Smooth muscle cell (in vitro differentiated cells): ENCODE results near the gene LDB2. TPM values are rescaled to one million over a fixed set of nuclear protein-coding genes. Genes with fewer than 3 reads are reported as not detected.

Experiments used
- DNase-seq: peaks from one replicate; lab custom pipeline; 2025; ENCODE audit not compliant: unreplicated experiment; lab: John Stamatoyannopoulos, UW
- H2AFZ ChIP-seq: fragments of 200-600 bp; sonication (generic); 2 replicates; pipeline ENCODE4 v1.6.0; 2016; ENCODE audit warnings: antibody characterized with exemption, low read depth, mild to moderate bottlenecking
- H3F3A ChIP-seq: fragments of 200-600 bp; sonication (generic); 2 replicates; pipeline ENCODE4 v1.6.0; 2017; ENCODE audit warnings: antibody characterized with exemption, low read depth
- H3K27ac ChIP-seq: fragments of 200-600 bp; sonication (generic); 2 replicates; pipeline ENCODE4 v1.5.1; 2016; ENCODE audit warnings: low read depth, mild to moderate bottlenecking
- H3K27me3 ChIP-seq: fragments of 200-600 bp; sonication (generic); 2 replicates; pipeline ENCODE4 v1.6.1; 2016; ENCODE audit warnings: low read depth, mild to moderate bottlenecking
- H3K36me3 ChIP-seq: fragments of 200-600 bp; sonication (generic); 2 replicates; pipeline ENCODE4 v1.5.1; 2016; ENCODE audit warnings: low read depth
- H3K4me1 ChIP-seq: fragments of 200-600 bp; sonication (generic); 2 replicates; pipeline ENCODE4 v1.5.1; 2016; ENCODE audit warnings: low read depth
- H3K4me2 ChIP-seq: fragments of 200-600 bp; sonication (generic); 2 replicates; pipeline ENCODE4 v1.6.0; 2016; ENCODE audit warnings: mild to moderate bottlenecking
- H3K4me3 ChIP-seq: fragments of 200-600 bp; sonication (generic); 2 replicates; pipeline ENCODE4 v1.5.1; 2016; ENCODE audit warnings: mild to moderate bottlenecking
- H3K79me2 ChIP-seq: fragments of 200-600 bp; sonication (generic); 2 replicates; pipeline ENCODE4 v1.6.0; 2016; ENCODE audit warnings: low read depth, mild to moderate bottlenecking
- H3K9ac ChIP-seq: fragments of 200-600 bp; sonication (generic); 2 replicates; pipeline ENCODE4 v1.6.0; 2016; ENCODE audit warnings: low read depth
- H3K9me3 ChIP-seq: fragments of 200-600 bp; sonication (generic); replicated peaks from 2 replicates; pipeline ENCODE4 v1.5.1; 2016; ENCODE audit warnings: low read depth
- H4K20me1 ChIP-seq: fragments of 200-600 bp; sonication (generic); 2 replicates; pipeline ENCODE4 v1.6.0; 2016; ENCODE audit warnings: low read depth
- WGBS: methylation state at CpG from one replicate; pipeline ENCODE4 v1.1.7; 2016; ENCODE audit warnings: low lambda C conversion rate; 5-methylcytosine and 5-hydroxymethylcytosine counted together
- polyA plus RNA-seq: library from polyadenylated mRNA; unstranded; fragments of >200 nt; fragmentation: Nextera tagmentation; extraction: Ambion mirVana; gene quantifications from 2 replicates; pipeline ENCODE4 v1.2.1, GENCODE V29; 2016
- total RNA-seq: library from RNA; depleted of rRNA; stranded (reverse); fragments of >200 nt; gene quantifications from 2 replicates; pipeline ENCODE4 v1.2.3, GENCODE V29; 2014
- TF ChIP-seq, protein P1 (sequence below): fragments of 200-600 bp; sonication (generic); IDR thresholded peaks from 2 replicates; pipeline ENCODE4 v1.5.1; 2017; ENCODE audit warnings: borderline replicate concordance, mild to moderate bottlenecking, antibody characterized with exemption; ENCODE audit not compliant: insufficient read depth, poor library complexity, severe bottlenecking

Gene LDB2
- total RNA-seq (61.5 and 89.0 TPM in 2 replicates), polyA plus RNA-seq (20.9 and 30.6 TPM in 2 replicates)

DNA sequence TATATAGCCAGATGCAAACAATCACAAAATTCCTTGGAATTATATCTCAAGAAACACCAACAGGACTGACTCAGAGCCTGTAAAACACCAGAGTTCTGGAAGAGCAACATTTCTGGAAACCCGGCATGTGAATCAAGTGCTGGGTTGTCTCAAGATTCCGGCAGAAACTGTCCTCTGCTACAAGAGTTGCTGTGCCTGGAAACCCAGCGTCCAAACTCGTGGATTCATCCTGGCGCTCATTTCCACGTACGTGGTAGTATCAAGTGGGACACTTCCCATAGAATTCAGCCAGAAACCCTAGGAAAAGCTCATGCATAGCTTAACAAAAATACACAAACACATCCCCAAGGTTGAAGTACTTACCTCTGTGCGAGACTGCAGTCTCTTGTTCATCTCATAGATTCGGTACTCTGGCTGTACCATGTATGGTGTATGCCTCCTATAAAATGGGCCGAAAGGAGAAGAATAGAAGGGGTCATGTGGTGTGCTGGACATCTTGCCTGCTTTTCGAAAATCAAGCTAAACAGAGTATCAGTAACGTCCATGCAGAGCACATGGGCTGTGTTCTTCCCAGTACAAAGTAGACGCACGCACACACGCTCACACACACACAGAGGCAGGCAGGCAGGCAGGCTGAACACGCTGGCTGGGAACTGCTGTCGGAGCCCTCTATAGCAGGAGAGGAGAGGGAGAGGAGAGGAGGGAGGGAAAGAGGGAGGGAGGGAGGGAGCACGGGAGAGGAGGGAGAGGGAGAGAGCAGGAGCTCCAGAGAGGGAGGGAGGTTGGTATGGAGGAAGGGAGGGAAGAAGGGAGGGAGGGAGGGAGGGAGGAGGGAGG, at the start of gene LDB2:
TSS of gene LDB2 (minus strand) at position 655 of the 837 bp plus-strand sequence.
- peak within 1 kb of the TSS; percentile 60 for H3K4me3 ChIP-seq

DNA sequence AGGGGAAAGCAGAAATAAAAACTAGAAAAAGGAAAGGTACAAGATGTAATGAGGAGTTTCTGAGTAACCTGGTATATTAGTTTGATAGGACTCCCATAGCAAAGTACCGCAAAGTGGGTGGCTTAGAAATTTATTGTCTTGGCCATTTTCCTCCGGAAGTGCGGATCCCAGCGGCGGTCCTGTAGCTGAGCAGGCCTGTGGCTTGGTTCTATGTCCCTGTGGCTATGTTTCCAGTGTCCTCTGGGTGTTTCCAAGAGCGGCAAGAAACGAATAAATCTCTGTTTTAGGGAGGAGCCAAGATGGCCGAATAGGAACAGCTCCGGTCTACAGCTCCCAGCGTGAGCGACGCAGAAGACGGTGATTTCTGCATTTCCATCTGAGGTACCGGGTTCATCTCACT, 44.0 kb upstream of the LDB2 start:
- Histone ChIP-seq H3K79me2 (no peaks in the 10 kb centered on the region), H3K9ac (no peak overlapping the region), H3K9me3 (no peaks in the 10 kb centered on the region), H3K27ac (no peak overlapping the region), H4K20me1 (no peaks in the 10 kb centered on the region), H2AFZ (no peak overlapping the region), H3K4me1 (no peaks in the 10 kb centered on the region), H3F3A (no peaks in the 10 kb centered on the region), H3K4me3 (no peak overlapping the region), H3K27me3 (no peaks in the 10 kb centered on the region), H3K36me3 (no peaks in the 10 kb centered on the region), H3K4me2 (no peak overlapping the region)
- 96% methylated on average over 14 of the region's 14 CpGs for WGBS
- DNase-seq, result no peak
- TF ChIP-seq, protein P1, sequence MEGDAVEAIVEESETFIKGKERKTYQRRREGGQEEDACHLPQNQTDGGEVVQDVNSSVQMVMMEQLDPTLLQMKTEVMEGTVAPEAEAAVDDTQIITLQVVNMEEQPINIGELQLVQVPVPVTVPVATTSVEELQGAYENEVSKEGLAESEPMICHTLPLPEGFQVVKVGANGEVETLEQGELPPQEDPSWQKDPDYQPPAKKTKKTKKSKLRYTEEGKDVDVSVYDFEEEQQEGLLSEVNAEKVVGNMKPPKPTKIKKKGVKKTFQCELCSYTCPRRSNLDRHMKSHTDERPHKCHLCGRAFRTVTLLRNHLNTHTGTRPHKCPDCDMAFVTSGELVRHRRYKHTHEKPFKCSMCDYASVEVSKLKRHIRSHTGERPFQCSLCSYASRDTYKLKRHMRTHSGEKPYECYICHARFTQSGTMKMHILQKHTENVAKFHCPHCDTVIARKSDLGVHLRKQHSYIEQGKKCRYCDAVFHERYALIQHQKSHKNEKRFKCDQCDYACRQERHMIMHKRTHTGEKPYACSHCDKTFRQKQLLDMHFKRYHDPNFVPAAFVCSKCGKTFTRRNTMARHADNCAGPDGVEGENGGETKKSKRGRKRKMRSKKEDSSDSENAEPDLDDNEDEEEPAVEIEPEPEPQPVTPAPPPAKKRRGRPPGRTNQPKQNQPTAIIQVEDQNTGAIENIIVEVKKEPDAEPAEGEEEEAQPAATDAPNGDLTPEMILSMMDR, result no peak

More for the DNA sequence above, at the start of gene LDB2:
- 2% methylated on average over 16 of the region's 18 CpGs for WGBS
- no peaks in the 10 kb centered on the region for H4K20me1 ChIP-seq
- peaks cover 23% of the 10 kb centered on the region for H3F3A ChIP-seq
- peaks cover 36% of the 10 kb centered on the region for H3K79me2 ChIP-seq
- H3K9me3 ChIP-seq, result no peaks in the 10 kb centered on the region
- peak; percentile 35 for DNase-seq
- peak within 1 kb of the TSS; percentile 84 for H3K27ac ChIP-seq
- peak within 1 kb of the TSS; percentile 93 for H3K4me2 ChIP-seq
- H3K4me1 ChIP-seq, result peaks cover 53% of the 10 kb centered on the region
- H3K27me3 ChIP-seq, result no peaks in the 10 kb centered on the region
- TF ChIP-seq, protein P1, result no peak
- no peaks in the 10 kb centered on the region for H3K36me3 ChIP-seq
- H3K9ac ChIP-seq, result peak within 1 kb of the TSS; percentile 50
- H2AFZ ChIP-seq, result peak within 1 kb of the TSS; percentile 95

DNA sequence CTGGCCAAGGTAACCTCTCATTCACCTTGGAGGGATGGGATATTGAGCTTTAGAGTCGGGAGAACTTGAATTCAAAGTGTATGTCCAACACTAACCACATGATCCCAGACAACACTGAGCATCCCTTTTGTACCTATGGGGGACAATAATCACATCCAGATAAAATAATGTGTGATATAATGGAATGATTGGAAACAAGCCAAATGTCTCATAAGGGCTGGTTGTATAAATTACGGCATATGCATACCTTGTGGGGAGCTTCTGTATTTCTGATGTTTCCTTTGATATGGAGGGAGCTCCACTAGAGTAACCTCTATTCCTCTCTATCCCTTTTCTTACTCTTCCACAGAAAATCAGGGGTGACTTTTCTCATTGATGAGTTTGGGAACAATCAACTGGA, 40.7 kb upstream of the LDB2 start:
- Histone ChIP-seq H4K20me1 (no peaks in the 10 kb centered on the region), H3K36me3 (no peaks in the 10 kb centered on the region), H3K9ac (no peak overlapping the region), H3K4me2 (no peak overlapping the region), H3K4me3 (no peak overlapping the region), H3K27me3 (no peaks in the 10 kb centered on the region), H3K79me2 (no peaks in the 10 kb centered on the region), H2AFZ (no peak overlapping the region), H3K9me3 (no peaks in the 10 kb centered on the region), H3K27ac (no peak overlapping the region), H3F3A (no peaks in the 10 kb centered on the region), H3K4me1 (no peaks in the 10 kb centered on the region)
- TF ChIP-seq, protein P1, result no peak
- no peak for DNase-seq
- 95% methylated on average over 2 of the region's 2 CpGs for WGBS
